Measurements from ENCODE around the gene RHOBTB3.

The RHOBTB3 gene, protein sequence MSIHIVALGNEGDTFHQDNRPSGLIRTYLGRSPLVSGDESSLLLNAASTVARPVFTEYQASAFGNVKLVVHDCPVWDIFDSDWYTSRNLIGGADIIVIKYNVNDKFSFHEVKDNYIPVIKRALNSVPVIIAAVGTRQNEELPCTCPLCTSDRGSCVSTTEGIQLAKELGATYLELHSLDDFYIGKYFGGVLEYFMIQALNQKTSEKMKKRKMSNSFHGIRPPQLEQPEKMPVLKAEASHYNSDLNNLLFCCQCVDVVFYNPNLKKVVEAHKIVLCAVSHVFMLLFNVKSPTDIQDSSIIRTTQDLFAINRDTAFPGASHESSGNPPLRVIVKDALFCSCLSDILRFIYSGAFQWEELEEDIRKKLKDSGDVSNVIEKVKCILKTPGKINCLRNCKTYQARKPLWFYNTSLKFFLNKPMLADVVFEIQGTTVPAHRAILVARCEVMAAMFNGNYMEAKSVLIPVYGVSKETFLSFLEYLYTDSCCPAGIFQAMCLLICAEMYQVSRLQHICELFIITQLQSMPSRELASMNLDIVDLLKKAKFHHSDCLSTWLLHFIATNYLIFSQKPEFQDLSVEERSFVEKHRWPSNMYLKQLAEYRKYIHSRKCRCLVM

DNA sequence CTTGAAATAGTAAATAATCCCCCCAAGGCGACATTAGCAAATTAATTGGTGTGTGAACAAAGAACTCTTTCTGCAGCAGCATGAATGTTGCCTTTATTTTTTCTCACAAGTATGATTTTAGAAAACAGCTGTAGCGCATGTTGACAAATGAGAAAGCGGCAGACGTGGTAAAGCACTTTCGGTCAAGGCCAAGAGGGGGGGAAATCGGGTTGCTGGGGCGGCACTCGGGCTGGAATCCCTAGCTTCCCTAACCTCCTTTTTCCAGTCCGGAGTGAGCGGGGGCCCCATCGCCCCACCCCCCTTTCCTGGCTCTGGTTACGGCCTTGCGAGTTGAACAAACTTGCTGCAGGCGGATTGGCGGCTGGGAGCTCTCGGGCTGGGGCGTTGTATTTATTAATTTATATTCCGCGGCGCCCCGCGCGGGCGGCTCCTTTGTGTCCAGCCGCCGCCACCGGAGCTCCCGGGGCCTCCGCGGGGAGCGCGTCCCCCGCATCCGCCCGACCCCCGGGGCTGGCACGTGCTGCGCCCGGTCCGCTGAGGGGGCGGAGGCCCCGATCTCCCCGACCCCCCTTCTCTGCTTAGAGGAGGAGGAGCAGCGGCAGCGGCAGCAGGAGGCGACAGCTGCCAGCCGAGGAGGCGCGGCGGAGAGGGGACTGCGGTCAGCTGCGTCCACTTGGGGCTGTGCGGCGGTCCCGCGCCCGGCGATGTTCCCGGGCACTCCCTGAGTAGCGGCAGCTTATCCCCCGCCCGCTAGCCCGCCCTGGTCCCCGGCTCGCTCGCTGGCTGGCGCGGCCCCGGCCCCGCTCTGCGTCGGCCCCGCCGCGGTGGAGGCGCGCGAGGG is at the start of gene RHOBTB3:
RHOBTB3 (plus strand) TSS at position 607 of the 841 bp plus-strand sequence. CDS start 347 bp downstream, outside the sequence.
- peak within 1 kb of the TSS; percentile 93 for H3K4me3 ChIP-seq (replicated peaks; ENCODE audit: low read depth, low read length)
- DNase-seq (ENCODE audit: low read depth), result peak; percentile 96
- TF ChIP-seq, protein P1, sequence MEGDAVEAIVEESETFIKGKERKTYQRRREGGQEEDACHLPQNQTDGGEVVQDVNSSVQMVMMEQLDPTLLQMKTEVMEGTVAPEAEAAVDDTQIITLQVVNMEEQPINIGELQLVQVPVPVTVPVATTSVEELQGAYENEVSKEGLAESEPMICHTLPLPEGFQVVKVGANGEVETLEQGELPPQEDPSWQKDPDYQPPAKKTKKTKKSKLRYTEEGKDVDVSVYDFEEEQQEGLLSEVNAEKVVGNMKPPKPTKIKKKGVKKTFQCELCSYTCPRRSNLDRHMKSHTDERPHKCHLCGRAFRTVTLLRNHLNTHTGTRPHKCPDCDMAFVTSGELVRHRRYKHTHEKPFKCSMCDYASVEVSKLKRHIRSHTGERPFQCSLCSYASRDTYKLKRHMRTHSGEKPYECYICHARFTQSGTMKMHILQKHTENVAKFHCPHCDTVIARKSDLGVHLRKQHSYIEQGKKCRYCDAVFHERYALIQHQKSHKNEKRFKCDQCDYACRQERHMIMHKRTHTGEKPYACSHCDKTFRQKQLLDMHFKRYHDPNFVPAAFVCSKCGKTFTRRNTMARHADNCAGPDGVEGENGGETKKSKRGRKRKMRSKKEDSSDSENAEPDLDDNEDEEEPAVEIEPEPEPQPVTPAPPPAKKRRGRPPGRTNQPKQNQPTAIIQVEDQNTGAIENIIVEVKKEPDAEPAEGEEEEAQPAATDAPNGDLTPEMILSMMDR (IDR thresholded peaks at IDR 0.05; ENCODE audit: low read length, missing control alignments), result no peak

DNA sequence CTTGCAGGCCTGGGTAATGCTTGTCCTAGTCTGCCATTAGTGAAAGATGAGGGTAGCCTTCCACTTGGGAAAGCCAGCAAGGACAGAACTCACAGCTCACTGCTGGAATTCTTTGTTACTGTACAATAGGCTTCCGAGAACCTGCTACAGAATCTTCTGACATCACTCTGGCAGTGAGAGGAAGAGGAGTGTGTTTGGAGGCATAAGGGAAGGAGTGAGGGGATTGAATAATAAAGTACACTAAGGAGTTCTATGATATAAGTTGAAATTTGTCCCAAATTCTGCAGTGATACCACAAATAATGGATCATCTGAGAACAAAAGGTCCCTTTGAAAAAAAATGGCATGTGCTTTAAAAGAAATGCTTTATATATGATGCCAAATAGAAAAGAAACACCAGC is 48.2 kb upstream of the RHOBTB3 start, which contains the start of gene SPATA9:
SPATA9 (minus strand) TSS at position 101 of the 400 bp plus-strand sequence. CDS start 137 bp downstream, outside the sequence.
- H3K4me3 ChIP-seq (replicated peaks; ENCODE audit: low read depth, low read length), result no peak within 1 kb of the TSS
- DNase-seq (ENCODE audit: low read depth), result no peak
- TF ChIP-seq, protein P1 (IDR thresholded peaks at IDR 0.05; ENCODE audit: low read length, missing control alignments), result no peak

DNA sequence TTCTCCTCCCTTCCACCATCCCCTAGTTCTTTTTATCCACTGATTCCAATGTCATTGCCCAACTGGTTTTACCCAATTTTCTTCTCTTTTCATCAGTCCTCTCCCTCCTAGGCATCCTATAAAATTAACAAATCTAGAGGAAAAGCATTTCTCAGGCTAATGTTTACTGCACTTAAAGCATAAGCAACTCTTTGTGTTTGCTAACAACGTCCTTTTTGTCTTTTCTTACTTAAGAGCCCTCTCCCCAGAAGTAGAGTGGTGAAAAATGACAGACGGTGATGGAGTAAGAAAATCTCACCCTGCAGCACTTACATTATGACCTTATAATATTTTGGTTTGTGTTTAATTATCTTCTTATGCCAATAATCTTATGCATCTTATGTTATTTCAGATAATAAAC is 46.8 kb upstream of the RHOBTB3 start:
- no peak overlapping the region for H3K4me3 ChIP-seq (replicated peaks; ENCODE audit: low read depth, low read length)
- no peak for DNase-seq (ENCODE audit: low read depth)
- TF ChIP-seq, protein P1 (IDR thresholded peaks at IDR 0.05; ENCODE audit: low read length, missing control alignments), result no peak

DNA sequence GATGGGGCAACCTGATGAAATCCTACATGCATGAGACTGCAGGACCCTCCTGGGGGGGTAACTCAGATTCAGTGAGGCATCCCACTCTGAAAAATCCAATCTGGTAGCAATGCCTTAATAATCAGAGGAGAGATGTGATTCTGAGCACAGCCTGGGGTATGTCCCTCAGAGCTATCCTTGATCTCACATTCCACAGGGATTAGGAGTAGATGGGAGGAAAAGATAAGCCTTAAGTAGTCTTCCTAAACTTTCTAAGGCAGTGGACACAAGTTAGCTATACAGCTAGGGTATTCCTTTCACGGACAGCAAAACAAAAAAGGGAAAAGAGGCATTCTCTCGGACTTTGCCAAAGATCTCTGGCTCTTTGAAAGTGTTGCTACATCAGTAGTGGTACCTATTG is 44.5 kb upstream of the RHOBTB3 start:
- TF ChIP-seq, protein P1 (IDR thresholded peaks at IDR 0.05; ENCODE audit: low read length, missing control alignments), result no peak
- DNase-seq (ENCODE audit: low read depth), result no peak

DNA sequence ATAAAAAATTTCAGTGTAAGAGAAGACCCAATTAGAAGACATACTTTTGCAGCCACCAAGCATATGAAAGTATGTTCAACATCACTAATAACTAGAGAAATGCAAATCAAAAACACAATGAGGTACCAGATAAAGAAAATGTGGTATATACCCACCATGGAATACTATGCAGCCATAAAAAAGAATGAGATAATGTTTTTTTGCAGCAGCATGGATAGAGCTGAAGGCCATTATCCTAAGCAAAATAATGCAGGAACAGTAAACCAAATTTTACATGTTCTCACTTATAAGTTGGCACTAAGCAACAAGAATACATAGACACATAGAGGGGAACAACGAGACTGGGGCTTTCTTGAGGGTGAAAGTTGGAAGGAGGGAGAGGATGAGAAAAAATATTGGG is 41.5 kb upstream of the RHOBTB3 start:
- no peak for DNase-seq (ENCODE audit: low read depth)
- no peak overlapping the region for H3K4me3 ChIP-seq (replicated peaks; ENCODE audit: low read depth, low read length)
- TF ChIP-seq, protein P1 (IDR thresholded peaks at IDR 0.05; ENCODE audit: low read length, missing control alignments), result no peak

More for the DNA sequence above, 44.5 kb upstream of the RHOBTB3 start:
- no peak overlapping the region for H3K4me3 ChIP-seq (replicated peaks; ENCODE audit: low read depth, low read length)

DNA sequence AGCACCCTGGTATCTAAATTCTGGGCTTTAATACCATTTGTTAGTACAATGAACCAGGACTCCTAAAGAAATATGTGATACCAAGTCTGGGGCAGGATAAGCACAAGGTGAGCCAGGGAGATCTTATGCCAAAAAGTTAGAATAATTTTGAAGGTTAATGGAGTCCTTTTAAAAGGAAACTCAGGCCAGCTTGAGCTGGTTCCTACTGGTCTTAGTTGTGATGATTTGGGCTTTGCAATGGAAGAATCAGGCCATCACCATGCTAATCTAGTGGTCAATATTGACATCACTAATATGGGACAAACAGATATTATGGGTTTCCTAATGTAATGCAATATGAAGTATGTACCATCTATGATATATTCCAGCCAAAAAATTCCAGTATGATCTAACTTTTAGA is 40.8 kb upstream of the RHOBTB3 start:
- no peak overlapping the region for H3K4me3 ChIP-seq (replicated peaks; ENCODE audit: low read depth, low read length)
- no peak for DNase-seq (ENCODE audit: low read depth)
- TF ChIP-seq, protein P1 (IDR thresholded peaks at IDR 0.05; ENCODE audit: low read length, missing control alignments), result no peak
